NT2/D1 (cell line): ENCODE measurements around the gene FOXO3.

Source experiments
- DNase-seq: peaks from one replicate; pipeline ENCODE4 v3.0.0-alpha.2; 2011; ENCODE audit warnings: low read depth, low spot score
- H3K27me3 ChIP-seq: 2 replicates; pipeline ENCODE4 v1.6.0; 2011; ENCODE audit warnings: mild to moderate bottlenecking; ENCODE audit not compliant: insufficient read length, insufficient read depth
- H3K36me3 ChIP-seq: 2 replicates; pipeline ENCODE4 v1.6.1; 2011; ENCODE audit warnings: mild to moderate bottlenecking, low read length, mixed read lengths; ENCODE audit not compliant: insufficient read depth, insufficient read length
- H3K4me1 ChIP-seq: 2 replicates; pipeline ENCODE4 v1.5.1; 2011; ENCODE audit not compliant: insufficient read depth, insufficient read length
- H3K4me3 ChIP-seq: 2 replicates; pipeline ENCODE4 v1.5.1; 2011; ENCODE audit warnings: low read depth; ENCODE audit not compliant: insufficient read length
- H3K9ac ChIP-seq: 2 replicates; pipeline ENCODE4 v1.6.0; 2011; ENCODE audit warnings: low read depth; ENCODE audit not compliant: insufficient read length
- H3K9me3 ChIP-seq: 2 replicates; pipeline ENCODE4 v1.5.1; 2011; ENCODE audit warnings: mild to moderate bottlenecking, low read length; ENCODE audit not compliant: insufficient read depth
- SUZ12 ChIP-seq: IDR thresholded peaks from 2 replicates; pipeline ENCODE4 v1.6.1; 2011; ENCODE audit not compliant: insufficient read length, insufficient read depth; ENCODE audit errors: extremely low read depth
- YY1 ChIP-seq: IDR thresholded peaks from 2 replicates; pipeline ENCODE4 v1.6.1; 2011; ENCODE audit not compliant: insufficient read length, insufficient read depth
- ZNF274 ChIP-seq: IDR thresholded peaks from 2 replicates; pipeline ENCODE4 v1.6.1; 2011; ENCODE audit warnings: mild to moderate bottlenecking, low read depth, low read length

The FOXO3 gene

GRCh38 chr6:108618623-108619152 lies 58.0 kb downstream of the FOXO3 start:
- no peak for DNase-seq
- TF ChIP-seq SUZ12 (no peak), ZNF274 (no peak), YY1 (no peak)
- Histone ChIP-seq H3K4me1 (no peaks in the 10 kb centered on the region), H3K36me3 (no peaks in the 10 kb centered on the region), H3K27me3 (no peaks in the 10 kb centered on the region), H3K4me3 (no peak overlapping the region), H3K9ac (no peak overlapping the region), H3K9me3 (no peaks in the 10 kb centered on the region)

- no peak for TF ChIP-seq YY1
- TF ChIP-seq SUZ12 = no peak
- TF ChIP-seq ZNF274 = no peak
- DNase-seq = no peak
- Histone ChIP-seq H3K9me3 (no peaks in the 10 kb centered on the region), H3K27me3 (no peaks in the 10 kb centered on the region), H3K4me3 (no peak overlapping the region), H3K4me1 (no peaks in the 10 kb centered on the region), H3K9ac (no peak overlapping the region), H3K36me3 (no peaks in the 10 kb centered on the region)
Measured at GRCh38 chr6:108619431-108620197, 58.9 kb downstream of the FOXO3 start.

DNA sequence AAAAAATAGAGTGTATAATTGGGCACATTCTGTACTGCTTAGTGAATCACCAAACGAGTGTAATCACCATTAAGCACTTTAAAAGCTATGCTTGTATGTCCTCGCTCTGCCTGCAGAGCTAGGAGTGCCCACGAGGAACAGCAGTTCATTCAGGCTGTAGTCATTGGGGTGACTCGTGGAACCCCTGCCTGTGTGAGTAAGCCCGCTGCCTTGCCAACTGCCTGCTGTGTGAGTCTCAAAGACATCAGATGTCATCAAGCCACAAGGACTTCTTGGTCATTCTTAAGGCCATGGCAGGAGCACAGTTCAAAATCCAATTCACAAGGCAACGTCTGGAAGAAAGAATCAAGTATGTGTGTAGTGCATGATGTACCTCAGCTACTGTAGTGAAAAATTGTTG lies 60.4 kb downstream of the FOXO3 start:
- Histone ChIP-seq H3K9me3 (no peaks in the 10 kb centered on the region), H3K27me3 (no peaks in the 10 kb centered on the region), H3K4me3 (no peak overlapping the region), H3K9ac (no peak overlapping the region), H3K4me1 (no peaks in the 10 kb centered on the region), H3K36me3 (no peaks in the 10 kb centered on the region)
- no peak for TF ChIP-seq SUZ12
- TF ChIP-seq ZNF274 = no peak
- no peak for TF ChIP-seq YY1
- no peak for DNase-seq

DNA sequence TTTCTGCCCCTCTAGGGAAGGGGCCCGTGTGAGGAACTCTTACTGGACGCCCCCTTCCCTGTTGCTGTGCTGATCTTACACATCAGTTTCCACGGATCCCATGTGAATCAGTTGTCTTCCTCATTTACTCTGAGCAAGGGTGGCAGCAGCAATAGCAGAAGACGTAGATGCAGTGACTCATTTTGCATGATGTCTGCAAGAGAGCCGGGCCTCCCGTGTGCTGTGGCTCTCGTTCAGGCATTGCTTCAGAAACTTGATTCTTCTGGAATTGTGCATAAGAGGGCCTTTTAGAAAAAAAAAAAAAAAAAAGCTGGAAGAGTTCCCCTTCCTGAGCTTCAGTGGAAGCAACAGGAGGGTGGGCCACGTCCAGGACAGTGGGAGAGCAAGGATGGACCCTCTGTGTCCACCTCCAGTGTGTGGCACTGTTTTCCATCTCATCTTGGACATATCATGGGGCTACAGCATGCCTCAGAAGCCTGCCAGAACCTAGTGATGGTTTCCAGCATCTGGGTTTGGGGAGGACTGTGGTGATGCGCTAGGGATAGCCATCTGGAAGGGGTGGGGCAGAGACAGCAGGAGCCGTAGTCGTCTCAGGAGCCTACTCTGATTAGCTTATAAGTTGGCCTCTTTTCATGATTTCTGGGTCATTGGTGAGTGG lies 62.1 kb downstream of the FOXO3 start:
- no peak overlapping the region for H3K9ac ChIP-seq
- no peak overlapping the region for H3K4me3 ChIP-seq
- H3K9me3 ChIP-seq = no peaks in the 10 kb centered on the region
- no peak for TF ChIP-seq SUZ12
- no peak for TF ChIP-seq ZNF274
- no peak for TF ChIP-seq YY1
- no peak for DNase-seq
- H3K27me3 ChIP-seq = no peaks in the 10 kb centered on the region
- H3K4me1 ChIP-seq = no peaks in the 10 kb centered on the region
- no peaks in the 10 kb centered on the region for H3K36me3 ChIP-seq

DNA sequence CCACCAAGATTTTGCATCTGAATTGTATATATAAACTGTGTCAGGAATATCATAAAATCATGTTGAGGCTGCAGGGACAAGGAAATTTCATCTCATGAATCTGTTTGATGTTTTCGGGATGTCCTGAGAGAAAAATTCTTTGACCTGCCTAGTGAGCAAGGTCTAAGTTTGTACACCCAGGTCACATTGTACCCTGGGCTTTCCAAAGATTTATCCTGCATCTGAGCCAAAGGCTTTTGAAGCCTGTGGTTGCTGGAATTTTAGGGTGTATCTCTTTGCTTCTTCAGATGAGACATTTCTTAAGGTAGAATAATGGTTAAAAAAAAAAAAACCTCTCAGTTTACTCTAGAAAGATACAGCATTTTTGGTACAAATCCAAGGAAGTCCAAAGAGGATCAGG lies 63.3 kb downstream of the FOXO3 start:
- no peak for TF ChIP-seq SUZ12
- no peak for TF ChIP-seq ZNF274
- TF ChIP-seq YY1 = no peak
- no peak for DNase-seq
- Histone ChIP-seq H3K4me1 (no peaks in the 10 kb centered on the region), H3K36me3 (no peaks in the 10 kb centered on the region), H3K9ac (no peak overlapping the region), H3K9me3 (no peaks in the 10 kb centered on the region), H3K27me3 (no peaks in the 10 kb centered on the region), H3K4me3 (no peak overlapping the region)

- no peak for DNase-seq
- no peaks in the 10 kb centered on the region for H3K4me1 ChIP-seq
- no peaks in the 10 kb centered on the region for H3K9me3 ChIP-seq
- H3K9ac ChIP-seq = no peak overlapping the region
- H3K27me3 ChIP-seq = no peaks in the 10 kb centered on the region
- no peak overlapping the region for H3K4me3 ChIP-seq
- H3K36me3 ChIP-seq = no peaks in the 10 kb centered on the region
- TF ChIP-seq ZNF274 = no peak
- TF ChIP-seq SUZ12 = no peak
- no peak for TF ChIP-seq YY1
Measured at GRCh38 chr6:108625581-108625980, 64.9 kb downstream of the FOXO3 start.

- Histone ChIP-seq H3K27me3 (no peaks in the 10 kb centered on the region), H3K4me3 (no peak overlapping the region), H3K9me3 (no peaks in the 10 kb centered on the region), H3K4me1 (no peaks in the 10 kb centered on the region), H3K36me3 (no peaks in the 10 kb centered on the region), H3K9ac (no peak overlapping the region)
- no peak for TF ChIP-seq YY1
- no peak for TF ChIP-seq ZNF274
- no peak for TF ChIP-seq SUZ12
- no peak for DNase-seq
Measured at GRCh38 chr6:108626777-108627176, 66.1 kb downstream of the FOXO3 start.
